Measurements from ENCODE around the gene ATAD3C.
"Not testable (repeated sequence)": the region's sequence is repeated elsewhere in the genome, so short reads cannot be mapped to it uniquely, and the experiment has no call there.

Gene ATAD3C

DNA sequence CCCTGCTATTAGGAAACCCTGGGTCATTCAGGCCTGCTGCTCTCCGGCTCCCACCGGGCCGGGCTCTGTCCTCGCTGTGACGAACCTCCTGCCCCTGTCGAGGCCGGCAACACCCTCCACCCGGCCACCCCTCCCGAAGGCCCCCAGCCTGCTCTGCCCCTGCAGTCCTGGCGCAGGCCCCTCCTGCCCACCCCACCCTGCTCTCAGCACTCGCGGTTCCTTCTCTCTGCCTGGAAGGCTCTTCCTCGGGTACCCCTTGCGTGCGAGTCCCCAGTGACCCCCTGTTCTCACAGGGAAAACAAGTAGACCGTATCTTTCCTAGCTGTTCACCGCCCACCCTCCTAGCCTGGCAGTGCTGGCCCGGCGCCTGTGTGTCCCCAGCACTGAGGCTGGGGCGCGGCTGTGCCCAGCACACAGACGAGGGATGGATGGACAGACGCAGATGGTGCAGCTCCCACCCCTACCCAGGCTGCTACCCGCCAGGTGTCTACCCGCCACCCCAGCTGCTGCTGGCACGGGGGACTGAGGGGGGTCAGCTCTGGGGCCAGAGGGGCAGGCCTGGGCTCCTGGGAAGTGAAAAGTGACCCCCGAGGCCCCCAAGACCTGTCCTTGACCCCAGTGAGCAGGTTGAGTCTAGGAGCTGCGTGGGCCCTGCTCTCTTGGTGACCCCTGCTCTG is 17.1 kb upstream of the ATAD3C start:
- DNase-seq, result no peak

DNA sequence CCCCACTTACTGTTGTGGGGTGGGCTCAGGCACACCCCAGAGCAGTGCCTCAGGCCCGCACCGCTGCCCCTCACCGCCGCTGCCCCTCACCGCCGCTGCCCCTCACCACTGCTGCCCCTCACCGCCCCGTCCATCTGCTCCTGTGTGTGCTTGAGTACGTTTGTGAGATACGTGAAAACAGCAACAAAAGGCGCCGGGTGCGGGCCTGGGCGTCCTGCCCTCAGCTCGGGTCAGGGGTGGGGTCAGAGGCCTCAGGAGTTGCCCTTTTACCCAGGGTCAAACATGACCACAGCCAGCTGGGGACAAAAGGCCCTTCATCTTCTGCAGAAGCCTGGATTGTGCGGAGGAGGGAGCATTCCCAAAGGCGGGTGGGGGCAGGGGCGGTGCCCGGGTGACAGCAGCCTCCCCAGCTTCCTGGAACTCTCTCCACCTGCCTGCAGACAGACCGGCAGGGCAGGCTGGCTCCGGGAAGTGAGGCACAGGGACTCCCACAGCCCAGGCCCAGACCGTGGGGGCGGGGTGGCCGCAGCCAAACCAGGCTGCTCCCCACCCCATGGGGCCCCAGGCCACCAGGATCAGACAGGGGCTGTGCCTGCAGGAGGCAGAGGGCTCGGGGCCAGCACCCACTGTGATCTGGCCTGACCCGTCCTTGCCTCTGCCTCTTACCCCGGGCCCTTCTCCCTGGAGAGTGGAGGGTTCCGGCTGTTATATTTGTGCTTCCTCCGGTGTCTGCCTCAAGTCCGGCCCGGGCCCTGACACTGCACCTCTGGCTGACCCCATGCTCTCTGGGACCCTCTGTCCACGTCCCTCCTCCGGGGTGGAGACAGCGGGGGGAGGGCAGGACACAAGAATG is 16.3 kb upstream of the ATAD3C start:
- peak in 1 of 2 experiments; percentile 31 for DNase-seq

DNA sequence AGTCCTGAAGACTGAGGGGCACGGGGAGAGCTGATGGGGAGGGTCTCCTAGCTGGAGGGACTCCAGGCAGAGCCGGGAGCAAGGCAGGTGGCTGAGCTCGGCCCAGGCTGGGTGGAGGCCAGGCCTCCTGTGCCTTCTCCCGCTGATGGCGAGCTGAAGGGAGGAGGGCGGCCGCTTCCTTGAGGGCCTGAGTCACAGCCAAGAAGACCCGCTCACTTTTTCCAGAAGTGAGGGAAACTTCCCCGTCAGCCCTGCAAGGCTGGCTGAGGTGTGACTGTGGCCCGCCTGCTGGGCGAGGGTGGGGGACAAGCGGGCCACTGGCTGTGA is 15.7 kb upstream of the ATAD3C start:
- DNase-seq, result peak; percentile 69 to 76

DNA sequence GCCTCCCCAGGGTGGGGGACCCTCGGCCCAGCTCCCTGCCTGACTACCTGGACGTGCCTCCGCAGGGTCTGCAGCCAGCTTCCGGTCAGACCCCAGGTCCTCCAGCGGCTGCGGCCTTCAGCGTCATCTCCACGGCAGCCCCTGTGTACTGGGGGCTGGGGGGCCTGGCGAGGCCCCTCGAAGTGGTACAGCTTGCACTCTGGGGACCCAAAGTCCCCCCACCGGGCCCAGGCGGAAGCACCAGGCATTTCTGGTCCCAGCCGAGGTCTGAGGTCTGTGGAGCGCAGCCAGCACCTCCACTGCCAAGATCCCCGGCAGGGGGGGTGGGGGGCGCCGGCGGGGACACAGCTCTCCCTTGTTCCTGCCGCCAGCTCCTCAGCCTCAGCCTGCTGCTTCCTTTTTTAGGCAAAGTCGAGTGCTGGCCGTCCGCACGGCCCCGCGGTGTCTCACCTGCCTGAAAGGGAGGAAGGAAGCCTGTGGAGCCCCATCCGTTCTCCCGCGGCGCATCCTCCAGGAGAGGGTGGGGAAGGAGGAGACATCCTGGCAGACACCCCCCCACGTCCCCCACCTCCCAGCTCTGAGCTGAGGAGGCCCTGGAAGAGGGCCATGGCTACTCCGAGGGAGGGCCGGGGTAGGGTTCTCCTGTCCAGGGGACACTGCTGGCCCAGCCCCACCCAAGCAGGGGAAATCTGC is 15.2 kb upstream of the ATAD3C start:
- DNase-seq, result peak; percentile 25 to 32

DNA sequence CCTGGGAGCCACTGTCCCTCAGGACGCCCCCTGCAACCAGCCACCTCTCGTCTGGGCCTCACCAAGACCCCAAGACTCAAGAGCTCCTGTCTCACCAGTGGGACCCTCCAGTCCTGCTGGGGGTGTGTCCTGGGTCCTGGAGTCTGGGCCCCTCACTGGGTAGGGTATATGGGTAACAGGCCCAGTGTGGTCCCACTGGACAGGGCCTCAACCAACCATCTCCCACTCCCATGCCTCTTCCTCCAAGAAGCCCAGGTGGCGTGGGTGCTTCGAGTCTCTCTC is 14.7 kb upstream of the ATAD3C start:
- DNase-seq, result no peak

DNA sequence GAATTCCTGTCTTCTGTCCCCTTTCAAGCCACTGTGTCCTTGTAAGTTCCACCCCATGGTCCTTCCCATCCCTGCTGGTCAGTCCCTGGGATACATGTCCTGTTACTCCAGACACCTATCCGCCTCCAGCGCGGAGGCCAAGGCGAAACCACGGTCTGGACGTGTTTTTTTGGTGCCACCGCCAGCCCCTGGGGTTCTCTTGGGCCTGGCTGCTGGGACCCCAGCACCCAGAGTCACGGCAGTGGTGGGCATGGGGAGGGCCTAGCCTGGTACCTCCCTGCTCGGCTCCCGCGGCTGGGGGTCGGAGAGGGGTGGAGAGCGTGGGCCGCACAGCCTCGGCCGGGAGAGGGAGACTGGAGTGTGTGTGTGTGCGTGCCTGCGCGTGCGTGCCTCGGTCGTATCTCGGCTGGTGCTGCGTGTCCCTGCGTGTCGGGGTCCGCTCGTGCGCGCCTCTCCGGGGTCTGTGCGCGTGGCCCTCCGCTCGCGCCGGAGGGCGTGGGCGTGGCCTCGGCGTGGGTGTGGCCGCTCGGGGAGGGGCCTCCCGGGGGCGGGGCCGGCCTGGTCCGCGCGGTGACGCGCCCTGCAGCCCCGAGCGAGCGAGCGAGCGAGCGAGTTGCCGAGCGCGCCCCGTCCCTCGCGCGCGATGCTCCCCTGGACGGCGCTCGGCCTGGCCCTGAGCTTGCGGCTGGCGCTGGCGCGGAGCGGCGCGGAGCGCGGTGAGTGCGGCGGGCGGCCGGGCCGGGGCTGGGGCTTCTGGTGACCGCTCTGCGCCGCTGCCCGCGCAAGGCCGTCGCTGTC is 14.2 kb upstream of the ATAD3C start, which contains the start of gene VWA1:
VWA1 (plus strand) TSS at position 585 of the 798 bp plus-strand sequence; CDS start at position 644, 59 bp downstream.
- DNase-seq, result peak; percentile 67 to 72

DNA sequence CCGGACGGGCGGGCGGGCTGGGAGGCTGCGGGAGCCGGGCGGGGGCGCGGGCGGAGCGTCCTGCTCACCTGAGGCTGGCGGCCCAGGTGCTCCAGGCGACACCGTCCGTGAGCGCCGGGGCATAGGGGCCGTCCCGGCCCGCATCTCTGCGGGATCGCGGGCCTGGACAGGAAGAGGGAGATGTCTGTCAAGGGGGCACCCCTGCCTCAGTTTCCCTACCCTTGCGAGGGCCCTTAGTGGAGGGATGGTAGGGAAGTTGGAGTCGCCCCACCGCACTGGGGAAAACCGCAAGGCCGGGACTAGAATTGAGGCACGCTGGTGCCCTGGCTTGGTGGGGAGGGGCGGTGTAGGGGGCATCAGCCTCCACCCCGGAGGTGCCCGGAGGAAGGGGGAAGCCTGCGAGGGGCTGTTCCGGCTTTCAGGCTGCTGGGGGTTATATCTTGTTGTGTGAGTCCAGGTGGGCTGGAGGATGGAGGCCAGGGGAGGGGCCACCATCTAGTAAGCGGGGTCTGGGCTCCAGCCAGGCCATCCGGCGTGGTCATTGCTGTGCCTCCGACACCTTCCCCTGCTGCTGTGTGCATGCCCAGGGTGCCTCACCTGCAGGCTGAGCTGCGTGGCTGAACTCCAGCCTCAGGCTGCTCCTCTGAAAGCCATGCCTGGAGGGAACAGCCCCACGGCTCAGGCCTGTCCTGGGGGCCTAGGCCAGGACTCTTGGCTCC is 13.4 kb upstream of the ATAD3C start:
- DNase-seq, result no peak

DNA sequence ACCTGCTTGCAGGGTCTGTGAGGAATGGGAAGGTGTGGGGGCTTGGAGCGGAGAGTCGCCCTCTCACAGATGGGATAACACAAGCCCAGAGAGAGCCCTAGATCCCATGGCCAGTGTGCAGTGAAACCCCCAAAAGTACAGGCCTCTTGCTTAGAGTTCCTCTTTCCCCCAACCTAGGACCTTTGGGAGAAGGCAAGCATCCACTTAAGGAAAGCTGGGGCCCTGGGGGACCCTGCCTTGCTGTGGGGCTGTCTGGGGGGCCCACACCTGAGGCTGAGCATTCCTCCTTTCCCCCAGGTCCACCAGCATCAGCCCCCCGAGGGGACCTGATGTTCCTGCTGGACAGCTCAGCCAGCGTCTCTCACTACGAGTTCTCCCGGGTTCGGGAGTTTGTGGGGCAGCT is 12.9 kb upstream of the ATAD3C start:
- no peak for DNase-seq

DNA sequence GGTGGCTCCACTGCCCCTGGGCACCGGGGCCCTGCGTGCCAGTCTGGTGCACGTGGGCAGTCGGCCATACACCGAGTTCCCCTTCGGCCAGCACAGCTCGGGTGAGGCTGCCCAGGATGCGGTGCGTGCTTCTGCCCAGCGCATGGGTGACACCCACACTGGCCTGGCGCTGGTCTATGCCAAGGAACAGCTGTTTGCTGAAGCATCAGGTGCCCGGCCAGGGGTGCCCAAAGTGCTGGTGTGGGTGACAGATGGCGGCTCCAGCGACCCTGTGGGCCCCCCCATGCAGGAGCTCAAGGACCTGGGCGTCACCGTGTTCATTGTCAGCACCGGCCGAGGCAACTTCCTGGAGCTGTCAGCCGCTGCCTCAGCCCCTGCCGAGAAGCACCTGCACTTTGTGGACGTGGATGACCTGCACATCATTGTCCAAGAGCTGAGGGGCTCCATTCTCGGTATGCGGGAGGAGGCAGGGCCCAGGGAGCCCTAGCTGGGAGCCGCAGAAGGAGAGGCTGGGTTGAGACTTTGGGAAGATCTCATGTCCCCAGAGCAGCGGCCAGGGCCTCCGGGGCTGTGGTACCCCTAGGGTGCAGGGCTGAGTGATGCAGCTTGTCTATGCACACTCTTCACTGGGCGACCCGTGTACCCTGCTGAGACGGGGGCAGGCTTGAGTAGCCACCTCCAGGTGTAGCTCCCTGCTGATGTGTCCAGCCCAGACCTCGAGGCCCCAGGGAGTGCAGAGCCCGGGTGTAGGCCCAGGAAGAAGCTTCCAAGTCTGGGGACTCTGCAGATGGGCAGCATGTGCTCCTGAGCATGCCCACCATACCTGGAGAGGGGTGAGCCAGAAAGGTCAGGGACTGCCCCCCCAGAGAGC is 12.2 kb upstream of the ATAD3C start:
- no peak for DNase-seq

DNA sequence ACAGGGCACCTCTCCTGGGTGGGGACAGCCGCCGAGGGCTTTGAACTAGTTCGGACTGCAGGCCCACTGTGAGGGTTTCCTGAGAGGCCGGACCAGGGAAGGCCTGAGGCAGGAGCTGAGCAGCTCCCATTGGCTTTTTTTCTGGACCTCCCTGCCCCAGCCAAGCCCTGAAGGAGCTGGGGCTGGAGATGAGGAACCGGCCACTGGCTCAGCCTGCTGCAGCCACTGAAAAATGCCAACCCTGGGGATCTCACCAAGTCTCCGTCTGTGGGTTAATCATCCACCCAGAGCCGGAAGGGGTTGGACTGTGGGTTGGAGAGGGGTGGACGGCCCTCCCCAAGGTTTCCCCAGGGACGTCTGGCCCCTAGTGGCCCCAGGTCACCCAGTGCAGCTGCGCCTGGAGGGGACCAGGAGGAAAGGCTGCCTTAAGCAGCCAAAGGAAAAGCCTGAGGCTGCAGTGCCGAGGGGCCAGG is 11.5 kb upstream of the ATAD3C start:
- DNase-seq, result no peak

DNA sequence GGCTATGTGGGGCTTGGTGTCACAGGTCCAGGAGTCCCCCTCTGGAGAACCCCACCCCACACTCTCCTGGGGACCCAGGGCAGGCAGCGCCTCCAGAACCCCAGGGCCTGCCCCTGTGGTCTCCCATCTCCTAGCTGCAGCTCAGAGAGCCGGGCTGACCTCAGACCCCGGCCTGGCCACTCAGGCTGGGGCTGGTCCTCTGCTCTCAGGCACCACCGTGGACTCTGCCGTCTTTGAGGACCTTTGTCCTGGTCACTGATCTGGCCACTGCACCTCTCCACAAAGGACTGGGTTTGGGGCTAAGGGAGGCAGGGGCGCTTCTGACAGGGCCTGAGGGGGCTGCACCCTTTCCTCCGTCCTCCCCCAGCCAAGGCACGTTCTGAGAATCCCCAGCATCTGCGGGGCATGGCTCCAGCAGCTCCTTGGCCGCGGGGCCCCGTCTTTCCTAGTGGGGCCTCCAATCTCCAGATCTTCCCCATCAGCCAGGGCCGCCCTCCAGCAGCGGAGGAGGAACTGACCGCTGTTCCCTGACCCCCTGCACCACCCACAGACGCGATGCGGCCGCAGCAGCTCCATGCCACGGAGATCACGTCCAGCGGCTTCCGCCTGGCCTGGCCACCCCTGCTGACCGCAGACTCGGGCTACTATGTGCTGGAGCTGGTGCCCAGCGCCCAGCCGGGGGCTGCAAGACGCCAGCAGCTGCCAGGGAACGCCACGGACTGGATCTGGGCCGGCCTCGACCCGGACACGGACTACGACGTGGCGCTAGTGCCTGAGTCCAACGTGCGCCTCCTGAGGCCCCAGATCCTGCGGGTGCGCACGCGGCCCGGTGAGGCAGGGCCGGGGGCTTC is 10.7 kb upstream of the ATAD3C start:
- DNase-seq, result no peak

DNA sequence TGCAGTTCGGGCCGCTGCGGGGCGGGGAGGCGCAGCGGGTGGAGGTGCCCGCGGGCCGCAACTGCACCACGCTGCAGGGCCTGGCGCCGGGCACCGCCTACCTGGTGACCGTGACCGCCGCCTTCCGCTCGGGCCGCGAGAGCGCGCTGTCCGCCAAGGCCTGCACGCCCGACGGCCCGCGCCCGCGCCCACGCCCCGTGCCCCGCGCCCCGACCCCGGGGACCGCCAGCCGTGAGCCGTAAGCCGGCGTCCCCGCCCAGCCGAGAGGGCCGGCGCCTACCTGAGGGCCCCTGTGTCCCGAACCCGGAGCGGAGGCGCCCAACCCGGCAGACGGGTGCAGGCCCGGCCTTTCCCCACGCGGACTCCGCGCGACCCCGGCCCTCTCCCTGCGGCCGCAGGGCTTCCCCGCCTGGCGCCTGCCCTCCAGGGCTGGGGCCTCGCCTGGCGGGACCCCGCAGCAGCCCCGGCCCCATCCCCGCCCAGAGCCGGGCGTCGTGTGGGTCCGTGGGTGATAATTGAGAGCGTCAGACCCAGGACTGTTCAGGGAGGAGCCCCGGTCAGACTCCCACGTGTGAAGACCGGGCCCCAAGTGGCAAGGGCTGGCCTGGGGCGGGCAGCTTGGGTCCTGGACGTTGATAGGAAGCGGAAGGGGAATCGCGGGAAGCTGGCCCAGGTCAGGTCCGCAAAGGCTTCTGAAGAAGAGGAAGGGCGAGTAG is 9.8 kb upstream of the ATAD3C start:
- DNase-seq, result no peak

DNA sequence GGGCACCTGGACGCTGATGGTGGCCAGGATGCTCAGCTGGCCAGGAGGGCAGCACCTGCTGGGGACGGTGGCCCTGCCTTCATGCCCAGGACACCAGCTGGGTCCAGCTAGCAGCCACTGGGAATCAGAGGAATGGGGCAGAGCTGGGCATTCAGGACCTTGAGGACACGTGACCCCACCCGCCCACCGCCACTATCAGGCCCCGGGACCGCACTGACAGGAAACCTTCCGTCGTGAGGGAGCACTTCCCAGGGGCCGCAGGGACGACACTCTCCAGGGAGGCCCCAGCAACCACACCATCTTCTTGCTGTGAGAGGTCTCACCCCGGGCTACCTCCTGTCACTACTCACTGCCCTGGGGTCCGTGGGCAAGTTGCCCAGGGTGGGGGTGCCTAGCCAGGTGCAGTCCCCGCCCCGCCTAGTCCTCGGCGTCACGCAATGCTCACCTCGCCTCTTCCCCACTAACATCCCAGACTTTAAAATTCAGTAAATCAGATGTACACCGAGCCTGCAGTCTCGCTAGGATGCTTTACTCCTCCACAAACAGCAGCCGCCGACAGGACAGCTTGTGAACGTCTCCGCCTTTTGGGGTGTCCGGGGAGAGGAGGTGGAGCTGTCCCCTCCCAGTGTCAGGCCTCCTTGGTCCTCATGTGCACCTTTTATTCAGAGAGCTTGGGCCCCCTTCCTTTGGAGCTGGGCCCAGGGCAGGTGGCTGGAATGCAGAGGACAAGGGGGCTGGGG is 9.1 kb upstream of the ATAD3C start:
- DNase-seq, result no peak

DNA sequence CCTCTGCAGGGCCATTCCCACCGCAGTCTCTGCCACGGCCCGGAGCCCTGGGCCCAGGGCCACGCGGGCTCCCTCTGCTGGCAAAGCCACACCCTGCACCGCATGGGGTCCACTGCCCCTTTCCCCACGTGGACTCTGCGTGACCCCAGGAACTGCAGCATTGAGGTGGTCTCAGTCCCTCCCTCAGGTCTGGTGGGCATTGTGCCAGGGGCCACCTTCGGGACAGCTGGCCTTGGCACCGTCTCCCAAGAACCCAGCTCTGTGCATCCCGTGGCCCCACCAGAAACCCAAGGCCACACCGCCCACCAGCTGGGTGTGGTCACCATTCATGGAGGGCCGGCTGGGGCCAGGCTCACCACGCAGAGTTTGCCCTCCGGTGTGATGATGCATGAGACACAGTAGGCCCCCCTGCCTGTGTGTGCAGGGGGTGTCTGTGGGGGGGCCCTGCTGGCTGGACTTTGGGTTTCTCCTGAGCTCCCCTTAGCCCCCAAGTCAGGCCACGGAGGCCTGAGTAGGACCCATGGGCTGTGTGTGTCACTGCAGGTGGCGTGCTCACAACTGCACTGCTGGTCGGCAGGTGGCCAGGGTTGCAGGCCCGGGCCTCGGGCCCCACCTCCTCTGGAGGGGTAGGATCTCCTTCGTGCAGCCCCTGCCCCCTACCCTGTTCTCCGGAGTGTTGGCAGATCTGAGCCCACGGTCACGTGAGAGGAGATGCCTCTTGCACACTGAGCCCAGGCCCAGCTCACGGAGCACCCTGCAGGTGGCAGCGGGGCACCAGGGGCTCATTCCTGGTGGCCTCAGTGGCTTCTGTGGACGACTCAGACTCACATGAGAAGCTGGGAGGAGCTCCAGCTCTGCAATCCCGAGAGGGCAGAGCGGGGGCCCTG is 8.2 kb upstream of the ATAD3C start:
- peak; percentile 69 to 73 for DNase-seq

DNA sequence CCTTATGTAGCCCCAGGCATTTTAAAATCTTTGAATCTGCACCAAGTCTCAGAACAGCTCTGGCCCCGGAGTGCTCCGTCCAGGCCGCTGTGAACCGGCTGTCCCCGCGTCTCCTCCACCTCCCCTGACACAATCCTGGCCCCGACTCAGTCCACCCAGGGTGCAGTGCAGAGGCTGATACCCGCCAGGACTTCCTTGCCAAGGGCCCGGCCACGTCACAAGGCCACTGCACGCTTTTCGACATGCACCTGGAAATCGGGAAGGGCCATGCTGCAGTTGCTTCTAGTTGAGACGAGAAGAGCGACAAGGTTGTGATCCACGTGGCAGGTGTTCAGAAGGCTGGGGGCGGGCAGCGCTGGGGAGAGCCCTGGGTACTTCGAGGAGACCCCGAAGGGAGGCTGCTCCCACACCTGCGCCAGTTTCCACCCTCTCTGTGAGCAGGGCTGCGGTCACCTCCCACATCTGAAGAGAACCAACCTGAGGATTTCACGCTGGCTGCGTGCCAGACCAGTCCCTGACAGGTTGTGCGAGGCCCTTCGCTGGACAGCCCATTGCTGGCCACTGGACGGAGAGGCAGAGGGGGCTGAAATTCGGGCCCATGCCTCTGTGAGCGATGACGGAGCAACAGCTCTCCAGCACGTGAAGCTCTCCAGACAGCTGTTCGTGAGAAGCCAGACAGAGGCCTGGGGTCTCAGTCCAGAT is 7.3 kb upstream of the ATAD3C start:
- DNase-seq, result no peak

DNA sequence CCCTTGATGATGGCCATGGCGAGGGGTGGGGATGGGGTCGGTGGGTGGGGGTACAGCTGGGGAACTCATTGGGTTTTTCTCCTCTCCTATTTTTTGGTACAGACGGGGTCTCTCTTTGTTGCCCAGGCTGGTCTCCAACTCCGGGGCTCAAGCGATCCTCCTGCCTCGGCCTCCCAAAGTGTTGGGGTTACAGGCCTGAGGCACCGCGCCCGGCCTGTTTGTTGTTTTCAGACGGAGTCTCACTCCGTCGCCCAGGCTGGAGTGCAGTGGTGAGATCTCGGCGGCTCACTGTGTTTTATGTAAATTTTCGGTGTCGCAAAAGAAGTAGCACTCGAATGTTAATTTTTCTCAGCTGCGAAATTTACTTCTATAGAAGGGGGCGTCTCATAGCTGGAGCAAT is 2.9 kb upstream of the ATAD3C start:
- not testable (repeated sequence) for DNase-seq

DNA sequence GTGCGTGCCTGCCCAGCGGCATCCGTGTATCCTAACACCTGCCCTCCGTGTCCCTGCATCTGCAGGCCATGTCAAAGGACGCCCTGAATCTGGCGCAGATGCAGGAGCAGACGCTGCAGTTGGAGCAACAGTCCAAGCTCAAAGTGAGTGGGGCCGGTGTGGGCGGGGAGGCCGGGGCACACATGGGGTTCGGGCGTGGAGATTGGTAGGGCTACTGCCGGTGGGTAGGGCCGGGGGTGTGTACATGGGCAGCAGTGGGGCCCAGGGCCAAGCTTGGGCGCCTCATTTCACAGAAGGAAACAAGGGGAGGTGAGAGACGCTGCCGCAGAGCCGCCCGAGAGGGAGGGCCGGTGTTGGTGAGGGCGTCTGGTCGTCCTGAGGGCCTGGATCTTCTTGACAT is 1.1 kb downstream of the ATAD3C start:
- DNase-seq, result not testable (repeated sequence)
